Mesendoderm (in vitro differentiated cells): ENCODE data around the gene MYO3A.

Experiments used
- DNase-seq: peaks from one replicate; pipeline ENCODE4 v3.0.0; 2013
- H2AK5ac ChIP-seq: 2 replicates; pipeline ENCODE4 v1.6.1; 2013; ENCODE audit warnings: low read length, inconsistent platforms
- H2BK120ac ChIP-seq: 2 replicates; pipeline ENCODE4 v1.6.1; 2013; ENCODE audit warnings: low read depth, mild to moderate bottlenecking, low read length, moderate library complexity, mixed read lengths
- H2BK15ac ChIP-seq: replicated peaks from 2 replicates; pipeline ENCODE4 v1.6.1; 2013; ENCODE audit warnings: low read depth, mild to moderate bottlenecking, moderate library complexity
- H2BK5ac ChIP-seq: 2 replicates; pipeline ENCODE4 v1.6.1; 2013; ENCODE audit warnings: low read length, inconsistent platforms
- H3K18ac ChIP-seq: 2 replicates; pipeline ENCODE4 v1.6.1; 2013; ENCODE audit warnings: mild to moderate bottlenecking, low read length, mixed read lengths
- H3K23ac ChIP-seq: one replicate; pipeline ENCODE4 v1.6.1; 2013; ENCODE audit warnings: low read length
- H3K27ac ChIP-seq: 2 replicates; pipeline ENCODE4 v1.5.1; 2013; ENCODE audit warnings: low read depth, mild to moderate bottlenecking, inconsistent platforms, low read length, moderate library complexity
- H3K27me3 ChIP-seq: 2 replicates; pipeline ENCODE4 v1.6.1; 2013; ENCODE audit warnings: low read length, control low read depth, mild to moderate bottlenecking, inconsistent platforms; ENCODE audit not compliant: insufficient read depth, poor library complexity
- H3K36me3 ChIP-seq: 2 replicates; pipeline ENCODE4 v1.6.1; 2013; ENCODE audit warnings: low read length, inconsistent platforms; ENCODE audit not compliant: control insufficient read depth, insufficient read depth
- H3K4ac ChIP-seq: one replicate; pipeline ENCODE4 v1.6.1; 2013; ENCODE audit warnings: low read depth, mild to moderate bottlenecking, low read length, moderate library complexity
- H3K4me1 ChIP-seq: 2 replicates; pipeline ENCODE4 v1.6.1; 2013; ENCODE audit warnings: low read depth, low read length, inconsistent platforms; ENCODE audit not compliant: control insufficient read depth
- H3K4me2 ChIP-seq: 2 replicates; pipeline ENCODE4 v1.6.1; 2013; ENCODE audit warnings: low read length
- H3K4me3 ChIP-seq: 2 replicates; pipeline ENCODE4 v1.5.1; 2013; ENCODE audit warnings: mild to moderate bottlenecking, low read length
- H3K56ac ChIP-seq: one replicate; pipeline ENCODE4 v1.6.1; 2013; ENCODE audit warnings: low read length
- H3K79me1 ChIP-seq: 2 replicates; pipeline ENCODE4 v1.6.1; 2013; ENCODE audit warnings: low read length, inconsistent platforms
- H3K79me2 ChIP-seq: 2 replicates; pipeline ENCODE4 v1.6.1; 2013; ENCODE audit warnings: mild to moderate bottlenecking, low read length; ENCODE audit not compliant: control insufficient read depth, insufficient read depth
- H3K9ac ChIP-seq: 2 replicates; pipeline ENCODE4 v1.6.1; 2013; ENCODE audit warnings: low read length, inconsistent platforms
- H4K5ac ChIP-seq: one replicate; pipeline ENCODE4 v1.6.1; 2013; ENCODE audit warnings: low read length
- H4K8ac ChIP-seq: one replicate; pipeline ENCODE4 v1.6.1; 2013; ENCODE audit warnings: low read depth, mild to moderate bottlenecking, control low read depth, low read length, moderate library complexity
- WGBS: extraction: QIAGEN DNeasy Blood & Tissue Kit; methylation state at CpG from one replicate; pipeline ENCODE4 v1.1.7; 2013; ENCODE audit warnings: low lambda C conversion rate, missing lambda C conversion rate; ENCODE audit not compliant: insufficient coverage; ENCODE audit errors: extremely low coverage; 5-methylcytosine and 5-hydroxymethylcytosine counted together

The MYO3A gene

DNA sequence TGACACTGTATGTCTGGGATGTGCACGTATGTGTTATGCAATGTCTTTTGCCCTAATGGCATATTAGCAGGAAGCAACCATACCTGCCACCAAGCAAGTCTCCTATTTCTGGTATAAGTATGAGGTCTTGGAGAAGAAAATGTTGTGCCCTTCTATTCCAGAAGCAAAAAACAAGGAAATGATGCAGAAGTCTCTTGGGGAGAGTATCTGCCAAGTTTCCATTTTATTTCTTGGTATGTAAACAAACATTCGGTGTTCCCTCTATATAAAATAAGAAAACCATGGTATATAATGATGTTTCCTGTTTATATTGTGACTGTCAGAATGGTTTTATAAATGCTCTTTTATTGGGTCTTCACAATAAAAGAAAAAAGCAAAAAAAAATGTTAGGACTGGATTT lies 19.3 kb upstream of the MYO3A start:
- Histone ChIP-seq H3K4me1 (no peaks in the 10 kb centered on the region), H3K79me1 (no peaks in the 10 kb centered on the region), H4K5ac (no peak overlapping the region), H3K36me3 (no peaks in the 10 kb centered on the region), H3K4me3 (no peak overlapping the region), H2BK120ac (no peak overlapping the region), H3K4ac (no peak overlapping the region), H3K23ac (no peak overlapping the region), H3K4me2 (no peak overlapping the region), H3K27ac (no peak overlapping the region), H3K27me3 (no peaks in the 10 kb centered on the region), H2BK5ac (no peak overlapping the region), H3K9ac (no peak overlapping the region), H3K79me2 (no peaks in the 10 kb centered on the region), H2AK5ac (no peak overlapping the region), H3K56ac (no peak overlapping the region), H2BK15ac (no peak overlapping the region), H4K8ac (no peak overlapping the region), H3K18ac (no peak overlapping the region)
- WGBS = no CpG with 5 or more reads among the region's 2 CpGs
- DNase-seq = no peak

GRCh38 chr10:25934621-25935139 lies 651 bp downstream of the MYO3A start:
- H2BK120ac ChIP-seq = peak overlapping the region; percentile 0
- peak overlapping the region; percentile 84 for H3K4me3 ChIP-seq
- peak overlapping the region; percentile 100 for H3K18ac ChIP-seq
- H3K4me1 ChIP-seq = peaks cover 3% of the 10 kb centered on the region
- peak overlapping the region; percentile 95 for H3K27ac ChIP-seq
- peak overlapping the region; percentile 93 for H2BK5ac ChIP-seq
- no peaks in the 10 kb centered on the region for H3K36me3 ChIP-seq
- H3K79me1 ChIP-seq = peaks cover 1% of the 10 kb centered on the region
- peak overlapping the region; percentile 76 for H3K4ac ChIP-seq
- H3K79me2 ChIP-seq = no peaks in the 10 kb centered on the region
- peak overlapping the region; percentile 41 for H4K8ac ChIP-seq
- DNase-seq = peak; percentile 68
- peak overlapping the region; percentile 99 for H3K56ac ChIP-seq
- peak overlapping the region; percentile 94 for H3K23ac ChIP-seq
- WGBS = no CpG with 5 or more reads among the region's 35 CpGs
- peak overlapping the region; percentile 97 for H3K4me2 ChIP-seq
- peak overlapping the region; percentile 86 for H4K5ac ChIP-seq
- H2BK15ac ChIP-seq = no peak overlapping the region
- peak overlapping the region; percentile 34 for H2AK5ac ChIP-seq
- H3K9ac ChIP-seq = peak overlapping the region; percentile 99
- H3K27me3 ChIP-seq = no peaks in the 10 kb centered on the region

DNA sequence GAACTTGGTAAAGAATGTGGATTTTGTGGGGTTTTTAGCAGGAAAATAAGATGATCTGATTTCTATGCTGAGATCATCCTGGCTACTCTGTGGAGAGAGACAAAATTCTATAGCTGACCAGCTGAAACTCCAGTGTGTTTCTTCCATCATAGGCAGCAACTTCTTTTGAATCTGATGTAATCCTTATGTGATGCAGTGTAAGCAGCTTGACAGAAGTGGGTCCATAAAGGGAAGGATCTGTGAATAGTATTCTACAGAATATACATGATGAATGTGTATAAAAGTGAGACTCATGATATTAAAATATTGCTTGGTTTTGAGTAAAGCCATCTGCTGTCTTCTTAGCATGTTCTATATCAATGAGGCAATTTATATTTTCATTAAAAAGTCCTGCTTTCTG lies 4.4 kb downstream of the MYO3A start:
- Histone ChIP-seq H2BK15ac (no peak overlapping the region), H3K36me3 (no peaks in the 10 kb centered on the region), H2AK5ac (no peak overlapping the region), H3K4me1 (peaks cover 3% of the 10 kb centered on the region), H2BK120ac (no peak overlapping the region), H3K4me2 (no peak overlapping the region), H4K5ac (no peak overlapping the region), H3K18ac (peak overlapping the region; percentile 47), H3K27me3 (no peaks in the 10 kb centered on the region), H3K4me3 (no peak overlapping the region), H3K56ac (peak overlapping the region; percentile 2), H3K4ac (no peak overlapping the region), H3K23ac (no peak overlapping the region), H3K27ac (no peak overlapping the region), H4K8ac (no peak overlapping the region), H3K79me2 (no peaks in the 10 kb centered on the region), H3K9ac (no peak overlapping the region), H2BK5ac (no peak overlapping the region), H3K79me1 (peaks cover 1% of the 10 kb centered on the region)
- no peak for DNase-seq

DNA sequence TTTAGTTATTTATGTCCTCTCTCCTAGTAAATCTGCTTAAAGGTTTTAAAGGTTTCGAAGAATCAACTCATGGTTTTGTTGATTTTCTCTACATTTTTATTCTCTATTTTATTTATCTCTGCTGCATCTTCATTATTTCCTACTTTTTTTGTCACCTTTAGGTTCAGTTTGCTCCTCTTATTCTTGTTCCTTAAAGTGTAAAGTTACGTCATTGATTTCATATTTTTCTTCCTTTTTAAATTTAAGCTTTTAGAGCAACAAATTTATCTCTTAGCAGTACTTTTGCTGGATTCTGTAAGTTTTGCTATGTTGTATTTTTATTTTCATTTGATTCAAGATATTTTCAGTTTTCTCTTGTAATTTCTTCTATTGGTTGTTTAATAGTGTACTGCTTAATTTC lies 10.7 kb downstream of the MYO3A start:
- no peak for DNase-seq
- H3K4ac ChIP-seq = no peak overlapping the region
- no peak overlapping the region for H2BK5ac ChIP-seq
- no peak overlapping the region for H2AK5ac ChIP-seq
- H3K23ac ChIP-seq = no peak overlapping the region
- no peak overlapping the region for H3K9ac ChIP-seq
- no peaks in the 10 kb centered on the region for H3K36me3 ChIP-seq
- H3K4me1 ChIP-seq = no peaks in the 10 kb centered on the region
- H3K27me3 ChIP-seq = no peaks in the 10 kb centered on the region
- H4K5ac ChIP-seq = no peak overlapping the region
- no peak overlapping the region for H4K8ac ChIP-seq
- no peak overlapping the region for H3K4me3 ChIP-seq
- H2BK120ac ChIP-seq = no peak overlapping the region
- WGBS = no CpG with 5 or more reads among the region's 2 CpGs
- H2BK15ac ChIP-seq = no peak overlapping the region
- no peaks in the 10 kb centered on the region for H3K79me1 ChIP-seq
- no peak overlapping the region for H3K56ac ChIP-seq
- H3K79me2 ChIP-seq = no peaks in the 10 kb centered on the region
- H3K4me2 ChIP-seq = no peak overlapping the region
- H3K18ac ChIP-seq = no peak overlapping the region
- H3K27ac ChIP-seq = no peak overlapping the region

GRCh38 chr10:25952857-25953256 lies 18.8 kb downstream of the MYO3A start:
- no peak overlapping the region for H3K18ac ChIP-seq
- no peaks in the 10 kb centered on the region for H3K4me1 ChIP-seq
- H4K8ac ChIP-seq = no peak overlapping the region
- H2BK120ac ChIP-seq = no peak overlapping the region
- H2AK5ac ChIP-seq = no peak overlapping the region
- no peak overlapping the region for H3K4me3 ChIP-seq
- H3K27ac ChIP-seq = no peak overlapping the region
- H2BK5ac ChIP-seq = no peak overlapping the region
- H3K9ac ChIP-seq = no peak overlapping the region
- no peak overlapping the region for H3K4ac ChIP-seq
- no peak overlapping the region for H3K56ac ChIP-seq
- no peaks in the 10 kb centered on the region for H3K79me2 ChIP-seq
- DNase-seq = peak; percentile 26
- no CpG with 5 or more reads among the region's 2 CpGs for WGBS
- no peaks in the 10 kb centered on the region for H3K27me3 ChIP-seq
- no peaks in the 10 kb centered on the region for H3K36me3 ChIP-seq
- no peak overlapping the region for H3K4me2 ChIP-seq
- no peak overlapping the region for H2BK15ac ChIP-seq
- no peak overlapping the region for H4K5ac ChIP-seq
- no peak overlapping the region for H3K23ac ChIP-seq
- no peaks in the 10 kb centered on the region for H3K79me1 ChIP-seq

DNA sequence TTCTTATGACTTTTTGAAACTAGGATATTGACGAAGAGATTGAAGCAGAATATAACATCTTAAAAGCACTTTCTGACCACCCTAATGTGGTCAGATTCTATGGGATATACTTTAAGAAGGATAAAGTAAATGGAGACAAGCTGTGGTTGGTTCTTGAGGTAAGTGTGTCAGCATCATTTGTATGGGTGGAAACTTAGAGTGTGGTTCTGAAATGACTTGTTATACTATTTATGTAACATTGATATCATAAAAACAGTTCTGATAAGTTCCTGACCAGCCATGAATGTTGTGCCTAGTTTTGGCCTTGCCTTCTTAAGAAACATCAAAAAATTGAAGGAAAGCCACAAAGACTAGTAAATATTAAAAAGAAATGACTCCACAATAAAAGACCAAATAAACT lies 20.8 kb downstream of the MYO3A start:
- H3K4me2 ChIP-seq = no peak overlapping the region
- no peaks in the 10 kb centered on the region for H3K79me1 ChIP-seq
- no peak overlapping the region for H3K4me3 ChIP-seq
- H2BK120ac ChIP-seq = no peak overlapping the region
- no peaks in the 10 kb centered on the region for H3K79me2 ChIP-seq
- H3K4ac ChIP-seq = no peak overlapping the region
- H3K56ac ChIP-seq = no peak overlapping the region
- no peak overlapping the region for H2BK5ac ChIP-seq
- H2AK5ac ChIP-seq = no peak overlapping the region
- no peak for DNase-seq
- H3K18ac ChIP-seq = no peak overlapping the region
- H4K8ac ChIP-seq = no peak overlapping the region
- H2BK15ac ChIP-seq = no peak overlapping the region
- no peak overlapping the region for H4K5ac ChIP-seq
- no peak overlapping the region for H3K9ac ChIP-seq
- no peaks in the 10 kb centered on the region for H3K4me1 ChIP-seq
- WGBS = no CpG with 5 or more reads among the region's 1 CpG
- H3K27me3 ChIP-seq = no peaks in the 10 kb centered on the region
- no peaks in the 10 kb centered on the region for H3K36me3 ChIP-seq
- H3K23ac ChIP-seq = no peak overlapping the region
- no peak overlapping the region for H3K27ac ChIP-seq
